HG02623 (cell line): ENCODE data around the gene EDC3.
"Not testable (repeated sequence)": the region's sequence is repeated elsewhere in the genome, so short reads cannot be mapped to it uniquely, and the experiment has no call there.

Experiments
- ATAC-seq: cut with Tn5 transposase; IDR thresholded peaks from one replicate; pipeline ENCODE4 v1.9.1; 2021; ENCODE audit warnings: moderate library complexity; ENCODE audit not compliant: unreplicated experiment

The EDC3 gene

GRCh38 chr15:74653426-74654102 lies 42.3 kb downstream of the EDC3 start:
- ATAC-seq: no peak

GRCh38 chr15:74651242-74651741 lies 44.5 kb downstream of the EDC3 start:
- no peak for ATAC-seq

GRCh38 chr15:74648051-74648842 lies 47.6 kb downstream of the EDC3 start:
- no peak for ATAC-seq

- no peak for ATAC-seq
Measured at GRCh38 chr15:74646480-74646879, 49.3 kb downstream of the EDC3 start.

GRCh38 chr15:74643665-74644204 lies 52.1 kb downstream of the EDC3 start:
- ATAC-seq: no peak

- ATAC-seq: no peak
Measured at GRCh38 chr15:74642734-74643664, 52.8 kb downstream of the EDC3 start.

- ATAC-seq: no peak
Measured at GRCh38 chr15:74642348-74642733, 53.5 kb downstream of the EDC3 start.

GRCh38 chr15:74641151-74641550 lies 54.7 kb downstream of the EDC3 start:
- ATAC-seq: no peak

GRCh38 chr15:74636984-74637383 lies 58.8 kb downstream of the EDC3 start:
- ATAC-seq: no peak

GRCh38 chr15:74635228-74635627 lies 60.6 kb downstream of the EDC3 start:
- no peak for ATAC-seq

- ATAC-seq: no peak
Measured at GRCh38 chr15:74633781-74634180, 62.0 kb downstream of the EDC3 start.

- no peak for ATAC-seq
Measured at GRCh38 chr15:74632601-74633000, 63.2 kb downstream of the EDC3 start.

GRCh38 chr15:74631935-74632560 lies 63.8 kb downstream of the EDC3 start:
- ATAC-seq: no peak

- no peak for ATAC-seq
Measured at GRCh38 chr15:74631408-74631807, 64.4 kb downstream of the EDC3 start.

- no peak for ATAC-seq
Measured at GRCh38 chr15:74631087-74631385, 64.8 kb downstream of the EDC3 start.

GRCh38 chr15:74630284-74631086 lies 65.3 kb downstream of the EDC3 start:
- ATAC-seq: no peak

- ATAC-seq: not testable (repeated sequence)
Measured at GRCh38 chr15:74629696-74630095, 66.1 kb downstream of the EDC3 start.

- ATAC-seq: no peak
Measured at GRCh38 chr15:74628949-74629348, 66.9 kb downstream of the EDC3 start.

- ATAC-seq: no peak
Measured at GRCh38 chr15:74628199-74628598, 67.6 kb downstream of the EDC3 start.

- ATAC-seq: no peak
Measured at GRCh38 chr15:74627766-74628165, 68.1 kb downstream of the EDC3 start.
